SU-DHL-6 (cell line): Measurements from ENCODE around the gene TESK2.

Experiments used
- CTCF ChIP-seq: fragments of 200-600 bp; sonication (generic); IDR thresholded peaks from one replicate; pipeline ENCODE4 v1.5.1; 2017; ENCODE audit warnings: antibody characterized with exemption, mild to moderate bottlenecking, low read length, moderate library complexity; ENCODE audit not compliant: insufficient read depth, poor library complexity, severe bottlenecking
- EZH2phosphoT487 ChIP-seq: fragments of 200-600 bp; sonication (generic), shearing (Covaris generic); conservative IDR thresholded peaks from 2 replicates; pipeline ENCODE4 v1.6.1; 2018; ENCODE audit warnings: mild to moderate bottlenecking, antibody characterized with exemption, low read length, moderate library complexity, mixed read lengths

GRCh38 chr1:45403718-45404117, 87.2 kb downstream of the TESK2 start:
- TF ChIP-seq CTCF = no peak
- TF ChIP-seq EZH2phosphoT487 = no peak
